GM18867 (cell line): ENCODE results near the gene ZFP36L1.

Experiments
- ATAC-seq: cut with Tn5 transposase; IDR thresholded peaks from one replicate; pipeline ENCODE4 v1.9.1; 2021; ENCODE audit warnings: mild to moderate bottlenecking, moderate library complexity; ENCODE audit not compliant: unreplicated experiment

Gene ZFP36L1

GRCh38 chr14:68784978-68785533 lies 7.8 kb downstream of the ZFP36L1 start:
- ATAC-seq, result no peak

GRCh38 chr14:68784226-68784910 lies 8.5 kb downstream of the ZFP36L1 start:
- no peak for ATAC-seq

- no peak for ATAC-seq
These were observed 9.2 kb downstream of the ZFP36L1 start for GRCh38 chr14:68783408-68784225.

- ATAC-seq, result no peak
These were observed 10.5 kb downstream of the ZFP36L1 start for GRCh38 chr14:68782091-68782981.

- no peak for ATAC-seq
These were observed 11.5 kb downstream of the ZFP36L1 start for GRCh38 chr14:68781161-68782021.

GRCh38 chr14:68780358-68781160 lies 12.3 kb downstream of the ZFP36L1 start:
- ATAC-seq, result no peak

- no peak for ATAC-seq
These were observed 13.0 kb downstream of the ZFP36L1 start for GRCh38 chr14:68779761-68780323.

- no peak for ATAC-seq
These were observed 15.2 kb downstream of the ZFP36L1 start for GRCh38 chr14:68777644-68778043.

- ATAC-seq, result no peak
These were observed 17.2 kb downstream of the ZFP36L1 start for GRCh38 chr14:68775614-68776126.

GRCh38 chr14:68774771-68775613 lies 17.9 kb downstream of the ZFP36L1 start:
- ATAC-seq, result no peak

- ATAC-seq, result no peak
These were observed 20.0 kb downstream of the ZFP36L1 start for GRCh38 chr14:68772761-68773381.

GRCh38 chr14:68771631-68772030 lies 21.2 kb downstream of the ZFP36L1 start:
- no peak for ATAC-seq

GRCh38 chr14:68770553-68771286 lies 22.1 kb downstream of the ZFP36L1 start:
- ATAC-seq, result no peak

GRCh38 chr14:68770051-68770450 lies 22.8 kb downstream of the ZFP36L1 start:
- ATAC-seq, result no peak

GRCh38 chr14:68768316-68768715 lies 24.6 kb downstream of the ZFP36L1 start:
- ATAC-seq, result no peak

- ATAC-seq, result no peak
These were observed 25.6 kb downstream of the ZFP36L1 start for GRCh38 chr14:68767248-68767645.
